OCI-LY1 (cell line): ENCODE data around the gene GPR148.
A peak's percentile ranks its signal among the peaks of the same experiment; 100 is the strongest.

Experiments
- H2AFZ ChIP-seq: fragments of 200-600 bp; sonication (generic), shearing (Covaris generic); 2 replicates; pipeline ENCODE4 v1.6.0; 2014; ENCODE audit warnings: antibody characterized with exemption, mild to moderate bottlenecking, low read length
- H3F3A ChIP-seq: fragments of 200-600 bp; sonication (generic), shearing (Covaris generic); 2 replicates; pipeline ENCODE4 v1.6.0; 2014; ENCODE audit warnings: mild to moderate bottlenecking, antibody characterized with exemption, low read length, moderate library complexity; ENCODE audit not compliant: insufficient read depth
- H3K27ac ChIP-seq: fragments of 200-600 bp; sonication (generic); 2 replicates; pipeline ENCODE4 v1.5.1; 2014; ENCODE audit warnings: low read length, mixed run types, mild to moderate bottlenecking, low read depth; ENCODE audit not compliant: poor library complexity, severe bottlenecking
- H3K27me3 ChIP-seq: fragments of 200-600 bp; sonication (generic); 2 replicates; pipeline ENCODE4 v1.6.0; 2014; ENCODE audit warnings: antibody characterized with exemption, mild to moderate bottlenecking, low read length, moderate library complexity; ENCODE audit not compliant: insufficient read depth
- H3K36me3 ChIP-seq: fragments of 200-600 bp; sonication (generic); 2 replicates; pipeline ENCODE4 v1.6.1; 2014; ENCODE audit warnings: mild to moderate bottlenecking, antibody characterized with exemption, low read length, moderate library complexity, mixed read lengths; ENCODE audit not compliant: insufficient read depth
- H3K4me1 ChIP-seq: fragments of 200-600 bp; sonication (generic); 2 replicates; pipeline ENCODE4 v1.5.1; 2014; ENCODE audit warnings: mild to moderate bottlenecking, low read length, moderate library complexity; ENCODE audit not compliant: insufficient read depth, severe bottlenecking
- H3K4me2 ChIP-seq: fragments of 200-600 bp; sonication (generic), shearing (Covaris generic); 2 replicates; pipeline ENCODE4 v1.6.1; 2014; ENCODE audit warnings: low read length
- H3K4me3 ChIP-seq: fragments of 200-600 bp; sonication (generic); 2 replicates; pipeline ENCODE4 v1.5.1; 2014; ENCODE audit warnings: low read length, low read depth, mild to moderate bottlenecking, mixed read lengths; ENCODE audit not compliant: poor library complexity, severe bottlenecking
- H3K79me2 ChIP-seq: fragments of 200-600 bp; shearing (Covaris generic); 2 replicates; pipeline ENCODE4 v1.6.1; 2016; ENCODE audit warnings: mixed run types, low read length, mixed read lengths; ENCODE audit not compliant: insufficient read depth
- H3K9ac ChIP-seq: fragments of 200-600 bp; sonication (generic), shearing (Covaris generic); 2 replicates; pipeline ENCODE4 v1.6.1; 2014; ENCODE audit warnings: mild to moderate bottlenecking, low read length, mixed read lengths
- H3K9me2 ChIP-seq: fragments of 200-600 bp; sonication (generic), shearing (Covaris generic); 2 replicates; pipeline ENCODE4 v1.6.1; 2014; ENCODE audit warnings: low read depth, mild to moderate bottlenecking, low read length, mixed read lengths
- H3K9me3 ChIP-seq: fragments of 200-600 bp; shearing (Covaris generic); 2 replicates; pipeline ENCODE4 v1.6.1; 2014; ENCODE audit warnings: low read length, mixed read lengths
- H4K20me1 ChIP-seq: fragments of 200-600 bp; sonication (generic), shearing (Covaris generic); 2 replicates; pipeline ENCODE4 v1.6.0; 2016; ENCODE audit warnings: mild to moderate bottlenecking, low read length; ENCODE audit not compliant: insufficient read depth
- EZH2 ChIP-seq: fragments of 200-600 bp; sonication (generic), shearing (Covaris generic); IDR thresholded peaks from 2 replicates; pipeline ENCODE4 v1.8.0; 2017; ENCODE audit warnings: borderline replicate concordance, mixed run types, mild to moderate bottlenecking, antibody characterized with exemption, low read length, moderate library complexity, mixed read lengths
- TF ChIP-seq, protein P1 (sequence below): fragments of 200-600 bp; sonication (generic), shearing (Covaris generic); IDR thresholded peaks from 2 replicates; pipeline ENCODE4 v1.5.1; 2017; ENCODE audit warnings: mild to moderate bottlenecking, antibody characterized with exemption, low read length, moderate library complexity, mixed read lengths

The GPR148 gene

DNA sequence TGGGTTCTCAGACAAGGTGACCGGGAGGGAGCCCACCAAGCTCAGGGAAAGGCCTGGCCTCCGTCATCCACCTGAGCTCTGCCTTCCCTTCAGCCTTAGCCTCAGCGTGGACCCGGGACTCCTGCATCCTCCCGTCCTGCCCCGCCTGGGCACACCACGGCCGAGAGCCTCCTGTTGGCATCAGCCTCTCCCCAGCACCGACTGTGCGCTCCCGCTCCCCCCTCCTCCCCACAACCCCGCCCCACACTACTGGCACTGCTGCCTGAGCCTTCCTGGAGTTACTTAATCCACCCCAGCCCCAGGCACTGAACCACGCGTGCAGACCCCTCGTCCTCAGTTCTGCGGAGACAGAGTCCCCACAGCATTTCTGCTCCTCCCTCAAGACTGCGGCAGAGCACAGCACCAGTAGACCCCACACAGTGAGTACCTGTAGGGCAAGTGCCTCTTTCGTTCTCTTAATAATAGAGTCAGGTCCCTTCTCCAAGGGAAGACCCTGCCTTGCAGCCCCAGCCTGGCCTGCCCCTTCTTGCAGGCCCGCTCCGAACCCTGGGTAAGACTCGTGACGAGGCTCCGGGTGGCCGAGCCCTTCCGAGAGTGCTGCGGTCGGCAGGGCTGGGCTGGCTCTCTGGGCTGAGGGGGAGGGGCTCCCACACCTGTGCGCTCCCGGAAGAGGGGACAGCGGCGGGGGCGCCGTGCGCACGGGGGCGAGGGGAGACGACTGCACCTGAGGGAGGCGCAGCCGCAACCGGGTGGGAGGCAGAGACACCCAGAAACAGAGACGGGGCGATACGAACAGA, 26.6 kb downstream of the GPR148 start, which contains the start of gene AMER3:
Gene AMER3, plus strand, starts transcription at position 285 of the 797 bp plus-strand sequence. CDS start 6,533 bp downstream, outside the sequence.
- Histone ChIP-seq H3K4me2 (peak within 1 kb of the TSS; percentile 49), H3K9ac (no peak within 1 kb of the TSS), H3F3A (no peaks in the 10 kb centered on the region), H3K27ac (no peak within 1 kb of the TSS), H4K20me1 (no peaks in the 10 kb centered on the region), H3K9me3 (no peaks in the 10 kb centered on the region), H3K36me3 (no peaks in the 10 kb centered on the region), H3K9me2 (no peaks in the 10 kb centered on the region), H3K4me1 (no peaks in the 10 kb centered on the region), H3K79me2 (no peaks in the 10 kb centered on the region), H2AFZ (no peak within 1 kb of the TSS), H3K27me3 (no peaks in the 10 kb centered on the region; the same call in 1 of the 2 replicates), H3K4me3 (peak within 1 kb of the TSS; percentile 46)
- TF ChIP-seq EZH2, result no peak
- TF ChIP-seq, protein P1, sequence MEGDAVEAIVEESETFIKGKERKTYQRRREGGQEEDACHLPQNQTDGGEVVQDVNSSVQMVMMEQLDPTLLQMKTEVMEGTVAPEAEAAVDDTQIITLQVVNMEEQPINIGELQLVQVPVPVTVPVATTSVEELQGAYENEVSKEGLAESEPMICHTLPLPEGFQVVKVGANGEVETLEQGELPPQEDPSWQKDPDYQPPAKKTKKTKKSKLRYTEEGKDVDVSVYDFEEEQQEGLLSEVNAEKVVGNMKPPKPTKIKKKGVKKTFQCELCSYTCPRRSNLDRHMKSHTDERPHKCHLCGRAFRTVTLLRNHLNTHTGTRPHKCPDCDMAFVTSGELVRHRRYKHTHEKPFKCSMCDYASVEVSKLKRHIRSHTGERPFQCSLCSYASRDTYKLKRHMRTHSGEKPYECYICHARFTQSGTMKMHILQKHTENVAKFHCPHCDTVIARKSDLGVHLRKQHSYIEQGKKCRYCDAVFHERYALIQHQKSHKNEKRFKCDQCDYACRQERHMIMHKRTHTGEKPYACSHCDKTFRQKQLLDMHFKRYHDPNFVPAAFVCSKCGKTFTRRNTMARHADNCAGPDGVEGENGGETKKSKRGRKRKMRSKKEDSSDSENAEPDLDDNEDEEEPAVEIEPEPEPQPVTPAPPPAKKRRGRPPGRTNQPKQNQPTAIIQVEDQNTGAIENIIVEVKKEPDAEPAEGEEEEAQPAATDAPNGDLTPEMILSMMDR, result no peak

DNA sequence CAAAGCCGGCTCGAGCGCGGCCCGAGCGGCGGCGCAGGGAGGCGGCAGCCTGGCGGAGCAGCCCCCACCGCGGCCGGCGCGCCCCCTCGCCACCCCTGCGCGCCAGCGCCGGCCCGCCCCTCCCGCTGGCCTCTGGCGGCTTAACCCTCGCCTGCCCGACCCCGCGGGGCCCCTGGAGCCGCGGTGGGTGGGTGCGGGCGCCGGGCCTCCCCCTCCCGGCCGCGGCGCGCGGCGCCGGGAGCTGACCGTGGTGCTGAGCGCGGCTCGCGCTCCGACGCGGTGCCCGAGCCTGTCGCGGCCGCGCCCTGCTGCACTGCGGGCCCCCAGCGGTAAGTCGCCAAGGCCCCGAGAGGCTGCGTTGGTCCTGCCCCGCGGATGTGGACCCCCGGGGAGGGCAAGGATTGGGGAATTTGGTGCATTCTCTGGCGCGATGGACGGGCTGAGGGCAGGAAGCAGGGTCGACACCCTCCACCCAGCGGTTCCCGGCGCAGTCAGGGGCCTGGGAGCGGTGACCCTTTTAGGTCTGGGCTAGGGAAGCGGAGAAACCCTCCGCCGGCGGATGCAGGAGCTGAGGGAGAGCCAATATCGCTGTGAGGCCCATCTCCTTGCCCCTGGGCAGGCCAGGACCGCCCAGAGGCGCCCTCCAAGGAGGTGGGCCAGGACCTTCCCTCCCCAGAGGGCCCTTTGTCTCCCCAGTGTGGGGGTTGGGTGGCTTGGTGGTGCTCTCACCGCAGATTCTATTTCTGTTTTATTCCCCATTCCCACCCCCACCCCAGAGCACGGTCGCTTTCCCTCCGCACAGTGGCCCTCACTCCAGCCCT, 27.4 kb downstream of the GPR148 start:
- Histone ChIP-seq H3K9me3 (no peaks in the 10 kb centered on the region), H3K27ac (no peak overlapping the region), H3K4me1 (no peaks in the 10 kb centered on the region), H3K4me3 (peak overlapping the region; percentile 46), H3F3A (no peaks in the 10 kb centered on the region), H3K79me2 (no peaks in the 10 kb centered on the region), H3K27me3 (no peaks in the 10 kb centered on the region; the same call in 1 of the 2 replicates), H2AFZ (no peak overlapping the region), H4K20me1 (no peaks in the 10 kb centered on the region), H3K9me2 (no peaks in the 10 kb centered on the region), H3K36me3 (no peaks in the 10 kb centered on the region), H3K4me2 (peak overlapping the region; percentile 49), H3K9ac (no peak overlapping the region)
- TF ChIP-seq, protein P1, result no peak
- no peak for TF ChIP-seq EZH2

DNA sequence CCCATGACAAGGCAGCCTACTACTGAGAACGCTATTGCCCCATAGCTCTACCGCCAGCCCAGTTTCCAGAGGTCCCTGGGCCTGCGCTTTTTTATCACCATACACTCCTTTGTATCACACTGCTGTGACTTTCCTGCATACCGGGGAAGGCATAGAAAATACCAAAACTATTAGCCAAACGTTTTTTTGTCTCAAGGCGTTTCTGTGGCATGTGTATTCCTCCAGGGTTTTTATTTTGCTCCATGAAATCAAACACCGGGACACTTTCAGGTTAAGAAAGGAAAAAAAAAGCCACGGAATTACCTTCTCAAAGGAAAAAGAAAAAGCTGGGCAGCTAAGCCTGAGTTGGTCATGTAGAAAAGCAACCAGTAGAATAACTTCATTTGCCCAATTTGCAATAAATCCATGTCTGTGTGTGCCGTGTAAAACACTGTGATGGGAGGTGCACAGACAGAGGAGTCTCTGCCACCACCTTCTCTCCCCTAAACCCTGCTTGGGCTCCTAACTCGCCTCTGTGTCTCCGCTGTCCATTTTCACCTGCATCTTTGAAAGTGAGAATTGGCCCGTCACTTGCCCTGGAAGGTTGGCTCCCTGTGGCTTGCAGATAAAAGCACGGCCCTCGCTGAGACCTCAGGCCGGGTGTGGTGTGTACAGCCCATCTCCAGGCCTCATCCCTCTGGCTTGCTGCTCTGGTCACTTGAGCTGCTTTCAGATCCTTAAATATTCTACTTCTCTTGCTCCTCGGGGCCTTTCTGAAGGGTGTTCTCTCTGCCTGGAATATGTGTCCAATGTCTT, 28.2 kb downstream of the GPR148 start:
- H3K4me3 ChIP-seq, result no peak overlapping the region

More for the DNA sequence above, 28.2 kb downstream of the GPR148 start:
- no peak overlapping the region for H3K9ac ChIP-seq
- H3K27me3 ChIP-seq, result no peaks in the 10 kb centered on the region; the same call in 1 of the 2 replicates
- no peaks in the 10 kb centered on the region for H3K79me2 ChIP-seq
- TF ChIP-seq EZH2, result no peak
- TF ChIP-seq, protein P1, result no peak
- no peaks in the 10 kb centered on the region for H3K4me1 ChIP-seq
- H3K36me3 ChIP-seq, result no peaks in the 10 kb centered on the region
- no peak overlapping the region for H2AFZ ChIP-seq
- H3F3A ChIP-seq, result no peaks in the 10 kb centered on the region
- no peaks in the 10 kb centered on the region for H4K20me1 ChIP-seq
- H3K9me3 ChIP-seq, result no peaks in the 10 kb centered on the region
- H3K9me2 ChIP-seq, result no peaks in the 10 kb centered on the region
- H3K27ac ChIP-seq, result no peak overlapping the region
- no peak overlapping the region for H3K4me2 ChIP-seq
